ENCODE measurements around the gene GLI2.

- TF ChIP-seq CTCF (IDR thresholded peaks at IDR 0.05) (no peak), EP300 (IDR thresholded peaks at IDR 0.05) (no peak), POLR2AphosphoS5 (IDR thresholded peaks at IDR 0.05) (no peak), POLR2A (IDR thresholded peaks at IDR 0.05) (no peak)
These were observed 10.5 kb downstream of the GLI2 start for GRCh38 chr2:120746144-120746543.
